H1 (cell line): ENCODE measurements around the gene PAXX. TPM values are rescaled to one million over a fixed set of nuclear protein-coding genes. Genes with fewer than 3 reads are reported as not detected.

ENCODE experiments used
- CTCF ChIA-PET: fragments of 300-600 bp; sonication (Branson Sonifier 250); formaldehyde crosslinking; loops from one replicate; lab custom pipeline; 2021; ENCODE audit not compliant: partially characterized antibody; lab: Charles Lee
- POLR2A ChIA-PET: fragments of 300-600 bp; sonication (Branson Sonifier 250); formaldehyde crosslinking; loops from one replicate; lab custom pipeline; 2021; ENCODE audit warnings: inconsistent platforms; ENCODE audit not compliant: partially characterized antibody; lab: Charles Lee
- DNase-seq, 2 experiments: peaks; one replicate each; pipeline versions ENCODE4 v3.0.0 to v3.0.0-alpha.2; 2010 to 2022; ENCODE audit warnings: low spot score in 2 of 2, low read depth in 1 of 2, mixed read lengths in 1 of 2
- FAIRE-seq: peaks from 2 replicates; lab custom pipeline; 2011; peaks lifted over from hg19 to GRCh38; lab: Jason Lieb, UNC
- H2AFZ ChIP-seq: 2 replicates; pipeline ENCODE4 v1.8.1; 2012; ENCODE audit warnings: low read length, inconsistent platforms
- H2AK5ac ChIP-seq: 2 replicates; pipeline ENCODE4 v1.6.1; 2013; ENCODE audit warnings: low read depth, low read length
- H2BK120ac ChIP-seq: replicated peaks from 2 replicates; pipeline ENCODE3; 2013; ENCODE audit warnings: low read depth, low read length, inconsistent platforms
- H2BK12ac ChIP-seq: 2 replicates; pipeline ENCODE4 v1.6.1; 2013; ENCODE audit warnings: low read depth, low read length
- H2BK15ac ChIP-seq: 2 replicates; pipeline ENCODE4 v1.6.1; 2013; ENCODE audit warnings: low read length
- H2BK20ac ChIP-seq: 2 replicates; pipeline ENCODE4 v1.6.1; 2013; ENCODE audit warnings: low read length
- H2BK5ac ChIP-seq: 2 replicates; pipeline ENCODE4 v1.6.1; 2013; ENCODE audit warnings: low read depth, low read length
- H3K14ac ChIP-seq: 2 replicates; pipeline ENCODE4 v1.6.1; 2013; ENCODE audit warnings: inconsistent platforms; ENCODE audit not compliant: insufficient read length
- H3K18ac ChIP-seq: 2 replicates; pipeline ENCODE4 v1.6.1; 2013; ENCODE audit warnings: low read length; ENCODE audit errors: extremely low read depth
- H3K23ac ChIP-seq: 2 replicates; pipeline ENCODE4 v1.6.1; 2013; ENCODE audit warnings: inconsistent platforms; ENCODE audit not compliant: insufficient read length
- H3K23me2 ChIP-seq: 2 replicates; pipeline ENCODE4 v1.6.1; 2013; ENCODE audit warnings: low read depth, low read length
- H3K27ac ChIP-seq: 2 replicates; pipeline ENCODE4 v1.6.1; 2011; ENCODE audit warnings: low read depth, low read length, inconsistent platforms
- H3K27me3 ChIP-seq, 4 experiments: replicated peaks in 1 of 4; 1 replicate in 1 of 4; 2 replicates in 3 of 4; pipeline versions ENCODE4 v1.6.1 to v1.8.1; 2011 to 2013; ENCODE audit warnings: low read length in 3 of 4, mild to moderate bottlenecking in 3 of 4, inconsistent platforms in 2 of 4, mixed read lengths in 2 of 4, moderate library complexity in 1 of 4; ENCODE audit not compliant: control insufficient read depth in 3 of 4, insufficient read depth in 3 of 4; ENCODE audit errors: extremely low read depth in 1 of 4
- H3K36me3 ChIP-seq, 4 experiments: 2 replicates each; pipeline versions ENCODE4 v1.6.1 to v1.8.1; 2011 to 2013; ENCODE audit warnings: mild to moderate bottlenecking in 4 of 4, low read length in 3 of 4, moderate library complexity in 2 of 4, control low read depth in 1 of 4, inconsistent platforms in 1 of 4; ENCODE audit not compliant: insufficient read depth in 4 of 4, control insufficient read depth in 2 of 4
- H3K4ac ChIP-seq: replicated peaks from 2 replicates; pipeline ENCODE3; 2013; ENCODE audit warnings: low read length, low read depth, mixed read lengths, inconsistent platforms; ENCODE audit not compliant: insufficient read length
- H3K4me1 ChIP-seq, 4 experiments: replicated peaks in 1 of 4; 1 replicate in 1 of 4; 2 replicates in 3 of 4; pipeline versions ENCODE4 v1.6.1 to v1.8.1; 2011 to 2013; ENCODE audit warnings: low read length in 3 of 4, inconsistent platforms in 2 of 4, mixed read lengths in 1 of 4; ENCODE audit not compliant: insufficient read depth in 4 of 4, control insufficient read depth in 3 of 4
- H3K4me2 ChIP-seq, 2 experiments: 2 replicates each; pipeline versions ENCODE4 v1.6.1 to v1.8.1; 2011 to 2013; ENCODE audit warnings: low read depth in 2 of 2, low read length in 2 of 2, control low read depth in 1 of 2, inconsistent platforms in 1 of 2, mild to moderate bottlenecking in 1 of 2; ENCODE audit not compliant: insufficient read depth in 1 of 2
- H3K4me3 ChIP-seq, 4 experiments: fragments of 200-600, 300-600 bp in 1 of 4; sonication (generic), shearing (Covaris generic), sonication (Bioruptor Twin) in 1 of 4; 2 replicates each; pipeline versions ENCODE4 v1.5.1 to v1.8.1; 2011 to 2016; ENCODE audit warnings: low read length in 4 of 4, low read depth in 3 of 4, control low read depth in 2 of 4, inconsistent platforms in 2 of 4, mild to moderate bottlenecking in 2 of 4, mixed read lengths in 1 of 4, moderate library complexity in 1 of 4; ENCODE audit not compliant: insufficient read depth in 2 of 4; ENCODE audit errors: extremely low read depth in 1 of 4
- H3K56ac ChIP-seq: replicated peaks from 2 replicates; pipeline ENCODE3; 2013; ENCODE audit warnings: low read depth, mild to moderate bottlenecking, mixed read lengths, low read length, inconsistent platforms; ENCODE audit not compliant: insufficient read length
- H3K79me1 ChIP-seq: 2 replicates; pipeline ENCODE4 v1.6.1; 2013; ENCODE audit warnings: low read depth, low read length, control low read depth
- H3K79me2 ChIP-seq, 2 experiments: 2 replicates each; pipeline versions ENCODE4 v1.6.1 to v1.8.1; 2012 to 2013; ENCODE audit warnings: low read length in 2 of 2, mild to moderate bottlenecking in 2 of 2, inconsistent platforms in 1 of 2; ENCODE audit not compliant: insufficient read depth in 2 of 2, control insufficient read depth in 1 of 2
- H3K9ac ChIP-seq, 4 experiments: replicated peaks in 1 of 4; 1 replicate in 1 of 4; 2 replicates in 3 of 4; pipeline versions ENCODE4 v1.6.1 to v1.8.1; 2011 to 2013; ENCODE audit warnings: low read depth in 3 of 4, low read length in 3 of 4, control low read depth in 2 of 4, mild to moderate bottlenecking in 2 of 4, moderate library complexity in 2 of 4, inconsistent platforms in 1 of 4; ENCODE audit errors: extremely low read depth in 1 of 4
- H3K9me3 ChIP-seq, 2 experiments: 2 replicates each; pipeline versions ENCODE4 v1.6.1 to v1.8.1; 2012 to 2013; ENCODE audit warnings: mild to moderate bottlenecking in 2 of 2, moderate library complexity in 2 of 2, control low read depth in 1 of 2, inconsistent platforms in 1 of 2, low read depth in 1 of 2, low read length in 1 of 2, mixed read lengths in 1 of 2; ENCODE audit not compliant: insufficient read depth in 2 of 2
- H4K20me1 ChIP-seq, 2 experiments: replicated peaks in 1 of 2; 2 replicates each; pipeline versions ENCODE3 to v1.8.1; 2011 to 2013; ENCODE audit warnings: inconsistent platforms in 2 of 2, low read length in 2 of 2, mild to moderate bottlenecking in 1 of 2; ENCODE audit not compliant: insufficient read depth in 2 of 2, control insufficient read depth in 1 of 2
- H4K5ac ChIP-seq: 2 replicates; pipeline ENCODE4 v1.6.1; 2013; ENCODE audit warnings: low read length, low read depth, mixed read lengths, inconsistent platforms; ENCODE audit not compliant: insufficient read length
- H4K8ac ChIP-seq: 2 replicates; pipeline ENCODE4 v1.8.0; 2013; ENCODE audit warnings: mild to moderate bottlenecking, moderate library complexity, low read length, inconsistent platforms; ENCODE audit not compliant: insufficient read depth; ENCODE audit errors: extremely low read depth
- H4K91ac ChIP-seq: replicated peaks from 2 replicates; pipeline ENCODE3; 2013; ENCODE audit warnings: low read length, mixed read lengths, inconsistent platforms; ENCODE audit not compliant: insufficient read length
- CBX5 ChIP-seq: fragments of 300-800, 300-1000 bp; sonication (generic); IDR thresholded peaks from 2 replicates; pipeline ENCODE4 v1.7.1; 2016; ENCODE audit warnings: antibody characterized with exemption, low read length, low read depth
- GABPA ChIP-seq: IDR thresholded peaks from 2 replicates; pipeline ENCODE4 v1.6.1; 2011; ENCODE audit warnings: mild to moderate bottlenecking, low read length, moderate library complexity, borderline replicate concordance; ENCODE audit not compliant: insufficient read depth
- PHF8 ChIP-seq: fragments of 200-600 bp; sonication (generic); conservative IDR thresholded peaks from 2 replicates; pipeline ENCODE4 v1.7.1; 2012; ENCODE audit warnings: low read depth, mild to moderate bottlenecking, inconsistent platforms, low read length, moderate library complexity
- RNF2 ChIP-seq: fragments of 200-900, 300-1000 bp; sonication (generic); IDR thresholded peaks from 2 replicates; pipeline ENCODE4 v1.7.1; 2016; ENCODE audit warnings: borderline replicate concordance, low read depth, mild to moderate bottlenecking, antibody characterized with exemption, low read length; ENCODE audit not compliant: poor library complexity, severe bottlenecking; ENCODE audit errors: missing control alignments
- SIN3A ChIP-seq, 2 experiments: IDR thresholded peaks in 1 of 2; conservative IDR thresholded peaks in 1 of 2; 2 replicates each; pipeline ENCODE4 v1.6.1; 2011 to 2012; ENCODE audit warnings: low read length in 2 of 2, improper control_type of control experiment in 1 of 2, low read depth in 1 of 2, mild to moderate bottlenecking in 1 of 2
- TAF1 ChIP-seq: IDR thresholded peaks from 2 replicates; pipeline ENCODE4 v1.6.1; 2011; ENCODE audit warnings: mild to moderate bottlenecking, low read depth, low read length
- TCF12 ChIP-seq: IDR thresholded peaks from 2 replicates; pipeline ENCODE4 v1.6.1; 2011; ENCODE audit warnings: low read depth, mild to moderate bottlenecking, low read length
- WGBS, 2 experiments: shearing (Covaris generic) in 1 of 2; methylation state at CpG; one replicate each; pipeline versions ENCODE4 v1.1.6 to v1.1.7; 2013 to 2015; ENCODE audit warnings: low lambda C conversion rate in 2 of 2, mixed read lengths in 2 of 2, inconsistent platforms in 1 of 2, low coverage in 1 of 2, missing lambda C conversion rate in 1 of 2; ENCODE audit not compliant: insufficient replicate concordance in 2 of 2, insufficient coverage in 1 of 2, insufficient read length in 1 of 2; ENCODE audit errors: extremely low coverage in 1 of 2, missing lambda C conversion rate in 1 of 2; 5-methylcytosine and 5-hydroxymethylcytosine counted together
- polyA plus RNA-seq, 7 experiments: library from polyadenylated mRNA; depleted of rRNA in 3 of 7; stranded (reverse) in 5 of 7; unstranded in 2 of 7; fragments of >200 nt in 5 of 7; fragments of 200-250 nt in 2 of 7; gene quantifications; 1 replicate in 5 of 7; 2 replicates in 1 of 7; 4 replicates in 1 of 7; pipeline versions ENCODE4 v1.2.1 to v1.2.3, GENCODE V29; 2011 to 2013; ENCODE audit warnings: missing spikeins in 2 of 7, mixed read lengths in 2 of 7
- total RNA-seq: library from RNA; stranded (reverse); fragmentation: NEBNext Ultra II Directional; extraction: Animal tissue kit (Norgen Biotek cat#: 25700); gene quantifications from 2 replicates; pipeline ENCODE4 v1.2.1, GENCODE V29; 2021
- TF ChIP-seq, protein P1 (sequence below): IDR thresholded peaks from 2 replicates; pipeline ENCODE4 v1.6.1; 2011; ENCODE audit warnings: low read length, improper control_type of control experiment
- TF ChIP-seq, protein P2 (sequence below): IDR thresholded peaks from 2 replicates; pipeline ENCODE4 v1.6.1; 2011; ENCODE audit warnings: low read depth, mild to moderate bottlenecking, low read length; ENCODE audit not compliant: insufficient read depth

The PAXX gene
- total and polyA plus RNA-seq, 2 of the 8 experiments (the other 6 are each of a cell fraction or from before 2014, with no cell fraction given) = 43.4 to 45.9 TPM

- peaks cover 0 to 3% (median 0%) of the 10 kb centered on the region in 4 experiments; a peak in 1 of 8 replicates for H3K36me3 ChIP-seq
- H2AK5ac ChIP-seq = no peak overlapping the region
- no peak overlapping the region for H4K8ac ChIP-seq
- H3K4me3 ChIP-seq = no peak overlapping the region
- H4K20me1 ChIP-seq = peaks cover 5 to 12% of the 10 kb centered on the region in 2 experiments
- H2BK15ac ChIP-seq = no peak overlapping the region
- DNase-seq (no peak), FAIRE-seq (no peak)
- ChIA-PET POLR2A (no interaction called here), CTCF (interaction anchor here (0.6 to 2.0 kb wide), 7 partner anchors 11 to 150 kb away, joined by 3 to 13 read pairs (median 3); partner anchors contain the start of gene ABCA2)
- no peak overlapping the region for H2BK5ac ChIP-seq
- no peak overlapping the region for H2BK20ac ChIP-seq
- H3K4ac ChIP-seq = no peak overlapping the region
- no peak overlapping the region for H2BK12ac ChIP-seq
- H4K91ac ChIP-seq = no peak overlapping the region
- H3K9me3 ChIP-seq = no peaks in the 10 kb centered on the region
- peaks cover 0 to 4% of the 10 kb centered on the region in 2 experiments; a peak in 1 of 4 replicates for H3K79me2 ChIP-seq
- no peak overlapping the region for H3K18ac ChIP-seq
- H3K9ac ChIP-seq = no peak overlapping the region
- H3K4me1 ChIP-seq = peaks cover under 1 to 2% (median 2%) of the 10 kb centered on the region in 4 experiments; a peak in 5 of 7 replicates
- no peak overlapping the region for H2AFZ ChIP-seq
- no peak overlapping the region for H3K23ac ChIP-seq
- no peak overlapping the region for H3K4me2 ChIP-seq
- peaks cover under 1 to 7% (median 4%) of the 10 kb centered on the region in 4 experiments; a peak in 6 of 7 replicates for H3K27me3 ChIP-seq
- no peak overlapping the region for H2BK120ac ChIP-seq
- H3K27ac ChIP-seq = no peak overlapping the region
- no peak overlapping the region for H3K14ac ChIP-seq
- WGBS, 2 experiments = 85% methylated on average over 22 of the region's 32 CpGs; no CpG with 5 or more reads in 1 of the 2 experiments
- no peak overlapping the region for H3K56ac ChIP-seq
- peaks cover 4% of the 10 kb centered on the region for H3K79me1 ChIP-seq
- no peaks in the 10 kb centered on the region for H3K23me2 ChIP-seq
- no peak overlapping the region for H4K5ac ChIP-seq
- TF ChIP-seq SIN3A (conservative IDR thresholded peaks at IDR 0.05 in 1 of 2, IDR thresholded peaks at IDR 0.05 in 1 of 2; ENCODE audit: low read depth in 1 of 2, low read length in 2 of 2) (no peak), GABPA (no peak), TCF12 (no peak), TAF1 (no peak), PHF8 (no peak), CBX5 (no peak), RNF2 (no peak)
- TF ChIP-seq, protein P1, sequence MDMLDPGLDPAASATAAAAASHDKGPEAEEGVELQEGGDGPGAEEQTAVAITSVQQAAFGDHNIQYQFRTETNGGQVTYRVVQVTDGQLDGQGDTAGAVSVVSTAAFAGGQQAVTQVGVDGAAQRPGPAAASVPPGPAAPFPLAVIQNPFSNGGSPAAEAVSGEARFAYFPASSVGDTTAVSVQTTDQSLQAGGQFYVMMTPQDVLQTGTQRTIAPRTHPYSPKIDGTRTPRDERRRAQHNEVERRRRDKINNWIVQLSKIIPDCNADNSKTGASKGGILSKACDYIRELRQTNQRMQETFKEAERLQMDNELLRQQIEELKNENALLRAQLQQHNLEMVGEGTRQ = no peak
- TF ChIP-seq, protein P2, sequence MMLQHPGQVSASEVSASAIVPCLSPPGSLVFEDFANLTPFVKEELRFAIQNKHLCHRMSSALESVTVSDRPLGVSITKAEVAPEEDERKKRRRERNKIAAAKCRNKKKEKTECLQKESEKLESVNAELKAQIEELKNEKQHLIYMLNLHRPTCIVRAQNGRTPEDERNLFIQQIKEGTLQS = no peak
Measured at GRCh38 chr9:137039611-137040366, 47.6 kb downstream of the PAXX start.
